CD4-positive, alpha-beta memory T cell (primary cell): ENCODE measurements around the gene NDUFV1. TPM values are rescaled to one million over a fixed set of nuclear protein-coding genes. Genes with fewer than 3 reads are reported as not detected.
"Not testable (repeated sequence)": the region's sequence is repeated elsewhere in the genome, so short reads cannot be mapped to it uniquely, and the experiment has no call there.

Experiments
- CTCF ChIA-PET: fragments of 350-600 bp; sonication (Branson Sonifier 250); formaldehyde crosslinking; loops from one replicate; lab custom pipeline; 2021; ENCODE audit warnings: inconsistent platforms; ENCODE audit not compliant: partially characterized antibody; lab: Charles Lee
- POLR2A ChIA-PET: fragments of 350-600 bp; sonication (Branson Sonifier 250); formaldehyde crosslinking; loops from one replicate; lab custom pipeline; 2021; ENCODE audit not compliant: partially characterized antibody; lab: Charles Lee
- DNase-seq, 5 donors: peaks; one replicate each; pipeline versions ENCODE4 v3.0.0 to v3.0.0-alpha.2; 2020 to 2022; ENCODE audit warnings: mixed read lengths in 1 of 5
- H3K27ac ChIP-seq: one replicate; pipeline ENCODE4 v1.7.0; 2013; ENCODE audit warnings: low read depth, low read length
- H3K27me3 ChIP-seq: 2 replicates; pipeline ENCODE4 v1.7.0; 2013; ENCODE audit warnings: mild to moderate bottlenecking, low read length, moderate library complexity; ENCODE audit not compliant: insufficient read depth
- H3K36me3 ChIP-seq: 2 replicates; pipeline ENCODE4 v1.7.0; 2013; ENCODE audit warnings: mild to moderate bottlenecking, low read length, moderate library complexity; ENCODE audit not compliant: insufficient read depth
- H3K4me1 ChIP-seq: 2 replicates; pipeline ENCODE4 v1.7.0; 2013; ENCODE audit warnings: mild to moderate bottlenecking, low read length, moderate library complexity; ENCODE audit not compliant: insufficient read depth
- H3K4me3 ChIP-seq, 2 donors: one replicate each; pipeline ENCODE4 v1.7.0; 2013; ENCODE audit warnings: low read length in 2 of 2, mild to moderate bottlenecking in 1 of 2
- H3K9me3 ChIP-seq, 2 donors: one replicate each; pipeline ENCODE4 v1.7.0; 2013; ENCODE audit warnings: low read length in 2 of 2, control low read depth in 1 of 2; ENCODE audit not compliant: control insufficient read depth in 1 of 2
- H3K27ac Mint-ChIP-seq, 7 donors: one replicate each; pipeline ENCODE4 v1.8.0; 2020 to 2021; ENCODE audit warnings: mixed read lengths in 7 of 7, mild to moderate bottlenecking in 6 of 7, inconsistent platforms in 3 of 7, moderate library complexity in 3 of 7
- H3K27me3 Mint-ChIP-seq, 2 donors: one replicate each; pipeline ENCODE4 v1.8.0; 2020 to 2021; ENCODE audit warnings: mixed read lengths in 2 of 2
- H3K36me3 Mint-ChIP-seq, 2 donors: one replicate each; pipeline ENCODE4 v1.8.0; 2020 to 2021; ENCODE audit warnings: mixed read lengths in 2 of 2, inconsistent platforms in 1 of 2, mild to moderate bottlenecking in 1 of 2
- H3K4me1 Mint-ChIP-seq, 4 donors: one replicate each; pipeline ENCODE4 v1.8.0; 2020 to 2021; ENCODE audit warnings: mixed read lengths in 4 of 4, mild to moderate bottlenecking in 1 of 4
- H3K4me3 Mint-ChIP-seq, 8 donors: one replicate each; pipeline ENCODE4 v1.8.0; 2020 to 2021; ENCODE audit warnings: mixed read lengths in 8 of 8, mild to moderate bottlenecking in 7 of 8, moderate library complexity in 6 of 8, inconsistent platforms in 3 of 8
- H3K9me3 Mint-ChIP-seq, 8 donors: one replicate each; pipeline ENCODE4 v1.8.0; 2020 to 2021; ENCODE audit warnings: mixed read lengths in 8 of 8, mild to moderate bottlenecking in 5 of 8, inconsistent platforms in 3 of 8, moderate library complexity in 1 of 8
- intact Hi-C: fragments of 100-400 bp; cut with micrococcal nuclease; formaldehyde crosslinking; loops from one replicate; pipeline ENCODE4 v1.15.1; 2023
- polyA plus RNA-seq, 2 donors: library from polyadenylated mRNA; unstranded; fragments of 300-500 nt; fragmentation: Illumina TruSeq; gene quantifications; one replicate each; pipeline ENCODE4 v1.2.3, GENCODE V29; 2021
- total RNA-seq, 2 experiments: library from RNA; stranded (reverse); gene quantifications; one replicate each; pipeline ENCODE4 v1.2.3, GENCODE V29; 2021

Gene NDUFV1
- total and polyA plus RNA-seq, 4 experiments from 2014 or later, result 124 to 212 (median 169) TPM

DNA sequence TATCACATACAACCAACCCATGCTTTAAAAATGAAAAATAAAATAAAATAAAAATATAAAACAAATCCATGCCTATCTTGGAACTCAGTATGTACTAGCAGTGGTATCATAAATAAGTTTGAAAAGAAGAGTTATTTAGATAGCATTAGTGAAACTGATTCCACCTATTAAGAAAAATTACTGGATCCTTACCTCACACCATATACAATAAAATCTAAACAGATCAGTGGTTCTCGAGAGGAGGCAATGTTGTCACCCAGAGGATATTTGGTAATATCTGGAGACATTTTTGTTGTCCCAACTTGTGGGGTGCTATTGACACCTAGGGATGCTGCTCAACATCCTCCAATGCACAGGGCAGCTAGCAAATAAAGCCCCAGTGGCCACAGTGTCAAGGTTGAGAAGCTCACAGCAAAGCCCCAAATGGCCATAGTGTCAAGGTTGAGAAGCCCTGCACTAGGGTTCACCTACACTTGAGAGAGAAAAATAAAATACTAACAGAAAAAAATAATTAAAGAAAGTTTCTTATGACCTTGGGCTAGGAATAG is 9.9 kb upstream of the NDUFV1 start:
- CTCF ChIA-PET, result no interaction called here
- Histone ChIP-seq H3K27me3 (peaks cover 6% of the 10 kb centered on the region), H3K36me3 (no peaks in the 10 kb centered on the region), H3K4me1 (no peaks in the 10 kb centered on the region), H3K4me3 (no peak overlapping the region), H3K9me3 (no peaks in the 10 kb centered on the region), H3K27ac (no peak overlapping the region)
- Mint-ChIP-seq H3K4me3 (no peak overlapping the region), H3K9me3 (peaks cover 0 to 4% (median 0%) of the 10 kb centered on the region in 8 donors), H3K36me3 (no peaks in the 10 kb centered on the region), H3K27ac (no peak overlapping the region), H3K27me3 (peaks cover 6 to 10% of the 10 kb centered on the region in 2 donors), H3K4me1 (peaks cover 0 to 2% (median 0%) of the 10 kb centered on the region in 4 donors)
- intact Hi-C loops, result no loop called here
- POLR2A ChIA-PET, result no interaction called here
- DNase-seq, result no peak

DNA sequence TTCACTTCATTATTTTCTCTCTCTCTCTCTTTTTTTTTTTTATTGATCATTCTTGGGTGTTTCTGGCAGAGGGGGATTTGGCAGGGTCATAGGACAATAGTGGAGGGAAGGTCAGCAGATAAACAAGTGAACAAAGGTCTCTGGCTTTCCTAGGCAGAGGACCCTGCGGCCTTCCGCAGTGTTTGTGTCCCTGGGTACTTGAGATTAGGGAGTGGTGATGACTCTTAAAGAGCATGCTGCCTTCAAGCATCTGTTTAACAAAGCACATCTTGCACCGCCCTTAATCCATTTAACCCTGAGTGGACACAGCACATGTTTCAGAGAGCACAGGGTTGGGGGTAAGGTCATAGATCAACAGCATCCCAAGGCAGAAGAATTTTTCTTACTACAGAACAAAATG is 9.3 kb upstream of the NDUFV1 start:
- H3K27me3 Mint-ChIP-seq, result peaks cover 6 to 10% of the 10 kb centered on the region in 2 donors
- intact Hi-C loops, H3K27ac Mint-ChIP-seq, DNase-seq, H3K9me3 Mint-ChIP-seq, H3K9me3 ChIP-seq, H3K4me3 Mint-ChIP-seq, H3K27me3 ChIP-seq, H3K4me1 ChIP-seq, H3K4me1 Mint-ChIP-seq, H3K36me3 ChIP-seq, POLR2A ChIA-PET, CTCF ChIA-PET, H3K4me3 ChIP-seq, H3K36me3 Mint-ChIP-seq, H3K27ac ChIP-seq: not testable (repeated sequence)

DNA sequence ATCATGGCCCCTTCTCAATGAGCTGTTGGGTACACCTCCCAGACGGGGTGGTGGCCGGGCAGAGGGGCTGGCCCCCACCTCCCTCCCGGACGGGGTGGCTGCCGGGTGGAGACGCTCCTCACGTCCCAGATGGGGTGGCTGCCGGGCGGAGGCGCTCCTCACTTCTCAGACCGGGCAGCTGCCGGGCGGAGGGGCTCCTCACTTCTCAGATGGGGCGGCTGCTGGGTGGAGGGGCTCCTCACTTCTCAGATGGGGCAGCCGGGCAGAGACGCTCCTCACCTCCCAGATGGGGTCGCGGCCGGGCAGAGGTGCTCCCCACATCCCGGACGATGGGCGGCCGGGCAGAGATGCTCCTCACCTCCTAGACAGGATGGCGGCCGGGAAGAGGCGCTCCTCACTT is 8.8 kb upstream of the NDUFV1 start:
- intact Hi-C loops, H3K4me1 ChIP-seq, H3K36me3 Mint-ChIP-seq: not testable (repeated sequence)

DNA sequence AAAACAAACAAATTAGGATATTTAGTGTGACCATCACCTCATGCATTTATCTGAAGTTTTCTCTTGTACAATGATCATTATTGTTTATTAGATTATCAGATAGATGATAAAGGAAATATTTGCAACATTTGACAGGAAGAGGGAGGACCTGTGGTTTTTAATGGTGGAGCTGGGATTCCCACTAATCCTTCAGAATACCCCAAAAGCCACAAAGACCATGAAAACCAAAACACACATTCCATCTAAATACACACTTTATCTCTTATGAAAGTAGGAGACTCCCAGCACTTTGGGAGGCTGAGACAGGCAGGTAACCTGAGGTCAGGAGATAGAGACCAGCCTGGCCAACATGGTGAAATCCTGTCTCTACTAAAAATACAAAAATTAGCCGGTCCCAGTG is 7.6 kb upstream of the NDUFV1 start:
- no peak overlapping the region for H3K4me3 ChIP-seq
- Mint-ChIP-seq H3K4me3 (no peak overlapping the region), H3K4me1 (peaks cover 0 to 2% (median 0%) of the 10 kb centered on the region in 4 donors), H3K27ac (no peak overlapping the region), H3K36me3 (no peaks in the 10 kb centered on the region), H3K27me3 (peaks cover 11 to 12% of the 10 kb centered on the region in 2 donors), H3K9me3 (peaks cover 0 to 4% (median 0%) of the 10 kb centered on the region in 8 donors)
- no peak for DNase-seq
- no peaks in the 10 kb centered on the region for H3K36me3 ChIP-seq
- no peaks in the 10 kb centered on the region for H3K4me1 ChIP-seq
- peaks cover 6% of the 10 kb centered on the region for H3K27me3 ChIP-seq
- no peak overlapping the region for H3K27ac ChIP-seq
- intact Hi-C loops, result no loop called here
- POLR2A ChIA-PET, result no interaction called here
- CTCF ChIA-PET, result no interaction called here
- no peaks in the 10 kb centered on the region for H3K9me3 ChIP-seq

More for the DNA sequence above, 8.8 kb upstream of the NDUFV1 start:
- H3K9me3 Mint-ChIP-seq, H3K36me3 ChIP-seq, H3K9me3 ChIP-seq, H3K27ac Mint-ChIP-seq, POLR2A ChIA-PET, H3K27ac ChIP-seq, H3K4me1 Mint-ChIP-seq, H3K27me3 ChIP-seq, H3K4me3 Mint-ChIP-seq, H3K4me3 ChIP-seq, DNase-seq, CTCF ChIA-PET: not testable (repeated sequence)
- H3K27me3 Mint-ChIP-seq, result peaks cover 9 to 12% of the 10 kb centered on the region in 2 donors

DNA sequence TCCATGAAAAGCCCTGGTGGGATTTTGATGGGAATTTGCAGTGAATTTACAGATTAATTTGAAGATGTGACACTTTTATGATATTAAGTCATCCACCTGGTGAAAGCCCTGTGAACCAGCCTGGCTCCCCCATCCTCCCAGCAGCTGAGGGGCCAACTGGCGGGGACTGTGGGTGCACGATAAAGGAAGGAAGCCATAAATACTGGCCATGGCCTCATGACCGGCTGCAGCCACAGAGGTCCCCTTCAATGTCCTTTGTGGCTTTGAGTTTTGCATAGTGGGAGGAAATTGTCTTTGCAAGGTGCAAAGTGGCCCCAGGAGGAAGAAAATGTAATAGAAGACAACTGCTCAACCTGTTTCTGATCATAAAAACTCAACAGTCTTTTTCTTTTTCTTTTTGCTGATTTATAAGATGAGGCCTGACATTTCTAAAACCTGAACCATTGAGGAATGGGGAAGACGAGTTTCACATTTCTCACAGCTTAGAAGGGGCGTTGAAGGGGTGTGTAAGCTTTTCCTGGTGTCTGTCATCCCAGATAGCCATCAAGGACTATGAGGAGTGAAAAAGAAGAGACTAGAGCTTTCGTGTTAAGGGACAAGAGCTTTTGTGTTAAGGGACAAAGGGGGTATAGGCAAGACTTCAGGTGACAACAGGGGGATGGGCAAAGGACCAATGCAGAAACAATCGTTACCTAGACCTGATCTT is 6.3 kb upstream of the NDUFV1 start:
- Histone ChIP-seq H3K27ac (no peak overlapping the region), H3K9me3 (no peaks in the 10 kb centered on the region), H3K36me3 (no peaks in the 10 kb centered on the region), H3K4me1 (no peaks in the 10 kb centered on the region), H3K4me3 (no peak overlapping the region), H3K27me3 (peaks cover 6% of the 10 kb centered on the region)
- H3K36me3 Mint-ChIP-seq, result no peaks in the 10 kb centered on the region
- DNase-seq, result no peak
- POLR2A ChIA-PET, result no interaction called here
- CTCF ChIA-PET, result interaction anchor here (1.5 kb wide), 1 partner anchor 14 kb away, joined by 3 read pairs; no protein-coding TSS in a partner anchor
- H3K4me3 Mint-ChIP-seq, result no peak overlapping the region
- H3K9me3 Mint-ChIP-seq, result peaks cover 0 to 4% (median 0%) of the 10 kb centered on the region in 8 donors
- H3K4me1 Mint-ChIP-seq, result peaks cover 0 to 4% (median 1%) of the 10 kb centered on the region in 4 donors
- H3K27me3 Mint-ChIP-seq, result peaks cover 11 to 12% of the 10 kb centered on the region in 2 donors
- intact Hi-C loops, result no loop called here
- H3K27ac Mint-ChIP-seq, result no peak overlapping the region

DNA sequence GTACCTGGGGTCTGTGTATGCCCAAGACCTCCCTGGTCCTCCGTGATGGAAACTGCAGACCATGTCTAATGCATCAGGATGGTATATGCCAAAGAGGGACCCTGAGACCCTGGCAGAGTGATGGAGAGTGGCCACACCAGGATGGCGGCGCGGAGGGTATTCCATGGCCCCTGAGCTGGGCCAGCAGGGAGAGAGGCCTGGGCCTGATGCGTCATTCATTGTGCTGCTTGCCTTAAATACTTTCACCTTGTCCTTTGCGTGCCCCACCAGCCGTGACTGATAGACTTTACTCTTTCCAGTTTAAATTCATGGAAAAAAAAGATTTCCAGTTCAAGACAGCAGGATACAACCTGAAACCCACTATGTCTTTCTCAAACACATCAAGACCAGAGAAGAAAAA is 5.6 kb upstream of the NDUFV1 start:
- Histone ChIP-seq H3K27ac (no peak overlapping the region), H3K9me3 (no peaks in the 10 kb centered on the region), H3K36me3 (no peaks in the 10 kb centered on the region), H3K27me3 (peaks cover 6% of the 10 kb centered on the region), H3K4me1 (peaks cover 1% of the 10 kb centered on the region), H3K4me3 (no peak overlapping the region)
- Mint-ChIP-seq H3K36me3 (no peaks in the 10 kb centered on the region), H3K9me3 (peaks cover 0 to 5% (median 0%) of the 10 kb centered on the region in 8 donors), H3K4me3 (no peak overlapping the region), H3K27ac (no peak overlapping the region), H3K4me1 (peaks cover 0 to 6% (median 5%) of the 10 kb centered on the region in 4 donors), H3K27me3 (peaks cover 11 to 12% of the 10 kb centered on the region in 2 donors)
- ChIA-PET CTCF (interaction anchor here (1.5 kb wide), 1 partner anchor 13 kb away, joined by 3 read pairs; no protein-coding TSS in a partner anchor), POLR2A (interaction anchor here (0.8 kb wide), 1 partner anchor 17 kb away, joined by 3 read pairs; no protein-coding TSS in a partner anchor)
- intact Hi-C loops, result no loop called here
- DNase-seq, result no peak

DNA sequence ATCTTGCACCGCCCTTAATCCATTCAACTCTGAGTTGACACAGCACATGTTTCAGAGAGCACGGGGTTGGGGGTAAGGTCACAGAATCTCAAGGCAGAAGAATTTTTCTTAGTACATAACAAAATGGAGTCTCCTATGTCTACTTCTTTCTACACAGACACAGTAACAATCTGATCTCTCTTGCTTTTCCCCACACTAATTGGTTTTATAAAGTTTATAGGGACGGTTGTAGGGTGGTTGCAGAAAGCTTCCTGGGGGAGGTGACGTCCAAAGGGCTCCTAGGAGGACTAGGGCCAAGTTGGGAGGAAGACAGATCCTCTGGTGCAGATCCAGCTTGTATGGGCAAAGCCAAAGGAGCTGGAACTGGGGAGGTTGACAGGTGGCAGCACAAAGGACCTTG is 2.6 kb upstream of the NDUFV1 start:
- H3K27ac ChIP-seq, POLR2A ChIA-PET: not testable (repeated sequence)

More for the DNA sequence above, 2.6 kb upstream of the NDUFV1 start:
- H3K36me3 Mint-ChIP-seq, H3K9me3 ChIP-seq, H3K4me3 ChIP-seq, DNase-seq, intact Hi-C loops, H3K36me3 ChIP-seq, H3K9me3 Mint-ChIP-seq, H3K27me3 ChIP-seq, CTCF ChIA-PET: not testable (repeated sequence)
- peak overlapping the region in 1 of 7 donors; percentile 31 for H3K27ac Mint-ChIP-seq
- peaks cover 6 to 27% (median 9%) of the 10 kb centered on the region in 4 donors for H3K4me1 Mint-ChIP-seq
- H3K4me3 Mint-ChIP-seq, result peak overlapping the region in 1 of 8 donors; percentile 66
- H3K4me1 ChIP-seq, result peaks cover 13% of the 10 kb centered on the region
- H3K27me3 Mint-ChIP-seq, result peaks cover 11 to 12% of the 10 kb centered on the region in 2 donors
